HG03354 (cell line): ENCODE results near the gene PDZD2.
"Not testable (repeated sequence)": the region's sequence is repeated elsewhere in the genome, so short reads cannot be mapped to it uniquely, and the experiment has no call there.

Source experiments
- ATAC-seq: cut with Tn5 transposase; IDR thresholded peaks from one replicate; pipeline ENCODE4 v1.9.1; 2021; ENCODE audit warnings: mild to moderate bottlenecking; ENCODE audit not compliant: unreplicated experiment, poor library complexity, severe bottlenecking

The PDZD2 gene

DNA sequence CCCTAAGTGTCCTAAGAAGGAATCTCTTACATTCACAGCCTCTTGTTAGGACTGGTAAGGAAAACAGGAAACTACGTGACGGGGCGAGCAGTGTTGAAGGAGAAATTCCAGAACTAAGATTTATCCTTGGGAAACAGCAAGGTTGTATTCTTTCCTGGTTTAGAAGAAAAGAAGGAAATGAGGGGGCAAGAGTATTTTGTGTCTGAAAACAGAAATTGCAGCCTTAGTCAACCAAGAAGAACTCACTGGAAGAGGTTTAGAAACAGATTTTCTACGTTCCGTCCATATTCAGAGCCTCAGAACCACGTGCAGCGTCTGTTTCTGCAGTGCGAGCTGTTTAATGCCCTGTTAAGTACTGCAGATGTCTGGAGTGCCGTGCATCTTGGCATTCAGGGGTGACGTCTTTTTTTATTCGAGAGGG lies 460.0 kb downstream of the PDZD2 start:
- no peak for ATAC-seq

DNA sequence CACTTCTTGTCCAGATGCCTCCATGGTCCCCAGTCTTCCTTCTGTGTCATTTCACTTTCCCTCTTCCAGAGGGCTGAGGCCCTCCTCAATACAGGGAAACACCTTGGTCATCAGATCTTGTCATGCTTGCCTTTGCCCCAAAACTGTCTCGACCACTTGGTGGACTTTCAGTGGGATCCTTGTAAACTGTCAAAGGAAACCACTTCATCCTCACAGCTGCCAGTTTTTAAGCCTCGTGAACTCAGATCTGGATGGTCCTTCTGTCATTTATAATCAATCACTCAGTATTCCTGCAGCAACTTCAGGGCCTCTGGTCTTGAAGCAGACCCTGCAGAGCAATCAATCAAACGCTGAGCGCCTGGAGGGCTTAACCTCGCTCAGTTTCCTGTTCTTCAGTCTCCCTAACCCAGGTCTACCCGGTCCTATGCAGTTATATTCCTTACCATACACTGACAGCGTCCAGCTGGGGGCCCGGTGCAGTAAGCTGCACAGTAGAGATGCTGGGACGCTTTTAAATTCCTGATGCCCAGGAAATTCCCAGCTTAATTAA lies 460.6 kb downstream of the PDZD2 start:
- ATAC-seq: no peak

DNA sequence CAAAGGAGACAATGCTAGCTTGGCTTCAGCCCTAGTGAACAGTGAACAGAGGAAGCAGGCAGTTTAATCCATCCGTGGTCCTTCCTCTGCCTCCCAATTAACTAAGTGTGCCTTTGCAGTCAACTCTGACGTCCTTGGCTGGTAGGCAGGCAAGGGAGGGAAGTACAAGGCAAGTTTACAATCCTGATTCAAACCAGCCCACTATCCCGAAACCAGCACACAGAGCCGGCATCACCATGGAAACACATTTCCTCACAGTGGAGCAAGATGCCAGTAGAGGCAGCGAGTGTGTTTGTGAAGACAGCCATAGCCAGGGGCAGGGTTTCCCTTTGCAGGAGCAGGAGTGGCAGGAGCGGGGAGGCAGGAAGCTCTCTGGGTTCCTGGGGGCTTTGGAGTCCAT lies 461.3 kb downstream of the PDZD2 start:
- no peak for ATAC-seq

DNA sequence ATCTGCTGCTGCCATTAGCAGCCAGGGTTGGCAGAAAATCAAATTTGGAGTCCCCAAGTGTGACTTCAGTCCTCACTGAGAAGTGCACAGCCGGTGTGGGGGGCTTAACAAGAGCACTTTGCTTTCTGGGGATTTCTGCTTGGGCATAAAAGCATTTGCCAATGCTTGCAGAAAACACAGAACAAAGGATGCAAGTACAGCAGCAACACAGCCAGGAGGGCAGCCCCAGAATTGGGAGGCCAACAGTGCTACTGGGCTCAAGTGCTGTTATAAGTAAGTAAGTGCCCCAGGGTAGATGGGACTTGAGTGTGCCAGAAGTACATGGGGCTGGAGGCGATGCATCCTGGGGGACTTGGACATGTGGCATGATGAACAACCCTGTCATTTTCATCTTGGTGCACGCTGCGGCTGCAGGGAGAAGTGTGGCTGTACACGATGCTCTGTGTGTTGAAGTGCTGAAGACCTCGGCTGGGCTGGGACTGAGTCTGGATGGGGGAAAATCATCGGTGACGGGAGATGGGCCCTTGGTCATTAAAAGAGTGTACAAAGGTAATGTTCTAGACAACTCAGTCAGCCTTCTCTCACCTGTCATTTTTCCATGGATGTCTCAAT lies 461.9 kb downstream of the PDZD2 start:
- ATAC-seq: no peak

DNA sequence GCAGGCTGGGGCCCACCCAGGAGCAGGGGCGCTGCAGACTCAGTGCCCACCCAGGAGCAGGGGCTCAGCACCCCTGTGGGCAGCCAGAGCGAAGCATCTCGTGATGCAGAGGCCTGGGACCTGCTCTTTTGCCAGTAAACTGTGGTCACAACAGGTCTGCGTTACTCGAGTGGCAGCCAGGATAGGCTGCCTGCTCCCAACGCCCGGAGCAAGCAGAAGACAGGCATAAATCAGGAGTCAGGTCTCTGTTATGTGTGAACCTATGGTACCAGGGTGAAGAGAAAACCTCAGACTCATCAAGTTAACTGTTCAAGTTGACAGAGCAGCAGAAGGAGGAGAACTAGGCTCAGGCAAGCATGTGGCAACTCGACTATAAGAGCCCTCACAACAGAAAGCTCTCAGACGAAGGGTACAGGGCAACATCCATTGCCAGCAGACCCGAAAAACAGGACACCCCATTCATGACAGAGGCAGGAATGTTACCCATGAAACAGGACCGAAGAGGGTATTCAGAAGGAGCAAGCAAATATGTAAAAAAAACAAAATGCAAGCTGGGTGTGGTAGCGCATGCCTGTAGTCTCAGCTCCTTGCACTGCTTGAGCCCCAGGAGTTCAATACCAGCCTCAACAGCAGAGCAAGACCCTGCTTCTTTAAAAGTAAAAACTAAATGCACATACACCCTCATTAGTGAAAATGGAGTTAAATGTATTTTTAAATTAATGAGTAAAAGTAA lies 463.5 kb downstream of the PDZD2 start:
- no peak for ATAC-seq

DNA sequence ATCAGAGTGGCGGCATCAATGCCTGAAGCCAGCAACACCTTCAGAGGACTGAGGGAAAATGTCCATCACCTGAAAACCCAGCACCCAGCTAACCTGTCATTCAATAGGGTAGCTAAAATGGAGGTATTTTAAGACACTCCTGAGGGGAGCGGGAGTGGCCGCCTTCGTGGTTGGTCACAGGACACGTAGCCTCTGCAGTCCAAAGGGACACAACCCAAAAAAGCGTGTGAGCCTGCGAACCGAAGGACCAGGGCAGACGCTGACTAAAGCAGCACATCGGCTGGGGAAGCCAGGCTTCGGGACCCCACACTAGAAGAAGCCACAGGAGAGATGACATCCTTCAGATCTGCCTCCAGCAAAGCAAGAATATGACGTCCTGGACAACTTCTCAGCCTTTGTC lies 464.6 kb downstream of the PDZD2 start:
- no peak for ATAC-seq

DNA sequence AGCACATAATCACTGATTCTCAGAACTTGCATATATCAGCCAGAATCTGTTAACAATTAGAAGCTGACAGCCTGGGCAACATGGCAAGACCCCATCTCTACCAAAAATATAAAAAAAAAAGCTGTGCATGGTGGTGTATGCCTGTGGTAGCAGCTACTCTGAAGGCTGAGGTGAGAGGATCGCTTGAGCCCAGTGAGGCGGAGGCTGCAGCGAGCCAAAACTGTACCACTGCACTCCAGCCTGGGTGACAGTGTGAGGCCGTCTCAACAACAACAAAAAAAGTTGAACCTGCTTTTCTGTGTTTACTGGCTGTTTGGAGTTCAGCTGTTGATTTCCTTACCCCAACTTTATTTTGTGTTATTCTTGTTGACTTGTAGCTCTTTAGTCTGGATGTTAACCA lies 468.4 kb downstream of the PDZD2 start:
- ATAC-seq: no peak

DNA sequence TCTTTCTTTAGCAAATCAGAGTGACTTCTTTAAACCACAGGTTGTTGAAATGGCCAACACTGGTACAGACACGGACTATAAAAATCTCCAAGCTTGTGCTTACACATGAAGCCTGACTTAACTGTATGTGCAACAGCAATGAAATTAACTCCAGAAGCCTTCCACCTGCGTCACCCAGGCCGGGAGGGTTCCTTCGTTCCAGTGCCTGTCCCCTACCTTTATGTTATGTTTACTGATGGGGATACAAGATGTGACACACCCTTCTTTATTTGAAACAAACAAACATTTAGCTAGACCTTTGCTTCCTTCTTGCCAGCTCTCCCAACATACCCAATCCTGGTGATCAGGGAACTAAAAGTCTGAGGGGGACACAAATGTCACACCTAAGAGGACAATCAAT lies 469.2 kb downstream of the PDZD2 start:
- ATAC-seq: no peak

DNA sequence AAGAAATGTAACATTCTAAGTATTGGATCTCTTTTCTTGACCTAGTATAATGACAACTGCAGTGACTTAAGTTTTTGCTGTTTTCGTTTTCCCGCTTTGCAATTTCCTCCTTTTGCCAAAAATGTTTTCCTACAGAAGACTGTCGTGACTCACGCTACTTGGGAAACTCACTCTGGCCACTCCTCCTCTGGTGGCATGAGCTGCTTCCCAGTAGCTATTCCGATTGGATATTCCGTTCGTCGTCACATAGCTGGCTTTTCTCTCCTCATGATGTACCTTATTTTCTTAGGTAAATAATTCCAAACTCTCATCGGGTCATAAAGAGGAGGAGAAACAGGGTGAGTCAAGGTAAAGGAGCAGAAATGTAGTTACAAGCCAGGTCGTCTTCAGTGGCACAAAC lies 470.3 kb downstream of the PDZD2 start:
- ATAC-seq: no peak

DNA sequence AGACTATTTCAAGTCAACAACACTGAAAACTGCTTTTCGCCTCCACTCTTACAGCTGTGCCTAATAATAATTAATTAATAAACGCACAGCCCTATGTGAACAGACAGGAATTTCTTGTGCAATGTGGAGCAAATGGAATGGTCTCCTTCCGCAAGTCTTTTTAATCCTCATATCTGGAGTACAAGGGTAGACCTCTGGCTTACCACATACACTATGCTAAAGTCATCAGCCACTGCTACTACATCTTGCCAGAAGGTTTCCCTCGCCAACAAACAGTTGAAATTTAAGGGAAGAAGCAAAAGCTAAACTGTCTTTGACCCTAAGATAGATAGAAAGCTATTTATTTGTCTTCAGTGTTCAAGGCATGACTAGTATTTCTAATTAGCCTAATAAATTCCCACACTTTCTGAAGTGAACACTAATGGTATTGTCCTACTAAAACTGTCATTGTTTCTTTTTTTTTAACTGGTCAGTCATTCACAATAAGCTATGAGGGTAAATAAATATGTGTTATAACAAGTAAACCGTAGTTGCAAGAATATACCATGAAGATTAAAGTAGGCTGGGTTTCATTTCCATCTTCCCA lies 471.3 kb downstream of the PDZD2 start:
- no peak for ATAC-seq

DNA sequence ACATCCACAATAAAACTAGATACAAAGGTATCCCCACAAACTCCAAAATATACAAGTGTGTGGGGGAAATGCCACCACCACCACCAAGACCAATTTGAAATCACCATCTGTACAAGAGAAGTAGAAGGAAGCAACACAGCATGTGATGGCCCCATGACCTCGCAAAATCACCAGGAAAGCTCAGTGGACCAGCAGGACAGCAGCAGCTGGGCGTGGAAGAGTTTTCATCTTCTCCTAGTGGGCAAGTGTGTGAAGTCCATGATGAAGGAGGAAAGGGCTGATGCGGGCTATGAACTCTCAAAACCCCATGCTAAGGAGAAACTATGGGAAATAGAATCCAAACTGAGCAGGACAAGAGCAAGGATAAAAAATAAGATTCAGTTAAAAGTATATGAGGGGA lies 477.1 kb downstream of the PDZD2 start:
- ATAC-seq: no peak

DNA sequence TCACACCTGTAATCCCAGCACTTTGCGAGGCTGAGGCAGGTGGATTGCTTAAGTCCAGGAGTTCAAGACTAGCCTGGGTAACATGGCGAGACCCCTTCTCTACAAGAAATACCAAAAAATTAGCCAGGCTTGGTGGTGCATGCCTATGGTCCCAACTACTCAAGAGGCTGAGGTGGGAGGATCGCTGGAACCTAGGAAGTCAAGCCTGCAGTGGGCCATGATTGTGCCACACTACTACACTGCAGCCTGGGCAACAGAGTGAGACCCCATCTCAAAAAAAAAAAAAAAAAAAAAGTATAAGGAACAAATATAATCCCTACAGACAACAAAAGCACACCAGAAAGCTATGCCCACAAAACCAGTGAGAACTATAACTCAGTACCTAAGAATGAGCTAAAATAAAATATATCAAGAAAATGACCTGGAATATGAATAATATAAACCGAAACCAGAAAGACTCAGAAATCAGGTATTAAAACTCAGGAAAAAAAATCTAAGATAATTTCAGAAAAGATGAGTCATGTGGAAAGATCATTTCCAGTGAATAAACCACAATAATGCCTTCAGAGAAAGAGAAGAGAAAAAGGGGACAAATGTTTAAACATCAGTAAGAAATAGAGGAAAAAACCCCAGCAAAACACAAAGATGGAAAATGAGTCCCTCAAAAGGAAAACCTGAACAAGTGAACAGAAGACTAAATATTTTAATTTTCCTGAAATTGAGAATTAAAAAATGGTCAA lies 477.8 kb downstream of the PDZD2 start:
- no peak for ATAC-seq

DNA sequence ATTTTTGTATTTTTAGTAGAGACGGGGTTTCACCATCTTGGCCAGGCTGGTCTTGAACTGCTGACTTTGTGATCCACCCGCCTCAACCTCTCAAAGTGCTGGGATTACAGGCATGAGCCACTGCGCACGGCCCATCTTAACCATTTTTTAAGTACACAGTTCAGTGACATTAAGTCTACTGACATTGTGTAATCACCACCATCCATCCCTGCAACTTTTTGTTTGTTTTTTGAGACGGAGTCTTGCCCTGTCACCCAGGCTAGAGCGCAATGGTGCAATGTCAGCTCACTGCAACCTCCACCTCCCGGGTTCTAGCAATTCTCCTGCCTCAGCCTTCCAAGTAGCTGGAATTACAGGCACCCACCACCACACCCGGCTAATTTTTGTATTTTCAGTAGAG lies 480.0 kb downstream of the PDZD2 start:
- not testable (repeated sequence) for ATAC-seq

DNA sequence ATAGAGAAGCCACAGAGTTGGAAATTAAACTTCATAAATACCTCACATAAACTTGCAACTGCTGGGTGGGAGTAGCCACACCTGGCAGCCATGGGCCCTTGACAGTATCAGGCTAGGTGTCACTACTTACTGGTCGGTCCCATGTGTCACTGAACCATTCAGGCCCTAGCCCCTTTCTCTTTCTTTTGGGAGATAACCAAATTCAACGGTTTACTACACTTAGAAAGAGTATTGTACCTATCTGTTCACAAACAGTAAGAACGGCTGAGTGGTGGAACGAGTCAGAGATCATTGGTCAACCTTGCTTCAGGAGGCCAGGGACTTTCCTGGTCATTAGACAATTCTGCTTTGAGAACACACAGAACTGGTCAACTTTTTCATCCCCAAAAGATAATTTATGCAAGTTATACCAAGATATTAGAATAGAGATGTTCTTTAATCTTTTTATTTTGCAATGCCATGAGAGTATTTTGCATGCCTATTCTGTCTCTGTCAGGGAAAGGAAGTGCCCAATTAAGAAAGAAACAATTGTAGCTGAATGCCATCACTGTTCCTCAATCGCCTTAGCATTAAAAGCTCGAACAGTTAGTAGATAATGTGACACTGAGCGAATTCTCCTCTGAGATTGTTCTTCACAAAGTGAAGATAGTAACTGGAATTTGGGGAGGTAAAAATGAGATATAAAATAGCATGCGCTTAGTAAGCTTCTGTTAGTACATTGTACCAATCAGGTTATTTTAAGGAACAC lies 484.3 kb downstream of the PDZD2 start:
- ATAC-seq: no peak

DNA sequence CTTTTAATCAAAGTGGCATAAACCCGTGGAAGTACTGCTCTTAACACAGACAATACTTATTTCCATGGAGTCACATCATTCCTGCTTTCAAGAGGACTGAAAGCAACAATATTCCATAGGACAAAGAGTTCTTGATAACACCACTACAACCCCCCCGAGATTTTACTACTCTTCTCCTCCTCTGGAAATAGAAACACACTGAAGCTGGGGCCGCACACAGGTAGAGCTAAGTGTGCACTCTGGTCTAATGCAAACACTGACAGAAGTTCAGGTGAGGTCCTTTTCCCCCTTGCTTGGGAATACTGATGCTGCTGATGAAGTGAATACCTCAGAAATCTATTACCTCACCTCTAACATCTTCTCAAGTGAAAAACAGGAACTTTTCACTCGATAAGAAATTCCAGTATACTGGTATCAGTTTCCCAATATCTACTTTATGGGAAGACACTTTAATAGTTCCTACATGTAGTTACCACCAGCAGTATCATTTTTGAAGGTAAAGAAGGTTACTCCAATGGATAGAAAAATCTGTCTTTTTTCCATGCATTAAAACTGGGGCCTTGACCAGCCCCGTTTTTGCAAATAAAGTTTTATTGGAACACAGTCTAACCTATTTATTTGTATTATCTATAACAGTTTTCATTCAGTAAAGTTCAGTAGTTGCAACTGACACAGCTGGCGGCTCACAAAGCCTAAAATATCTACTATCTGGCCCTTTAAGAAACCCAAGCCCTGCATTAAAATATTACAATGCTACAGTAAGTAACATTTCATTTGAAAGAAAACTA lies 485.2 kb downstream of the PDZD2 start:
- no peak for ATAC-seq

DNA sequence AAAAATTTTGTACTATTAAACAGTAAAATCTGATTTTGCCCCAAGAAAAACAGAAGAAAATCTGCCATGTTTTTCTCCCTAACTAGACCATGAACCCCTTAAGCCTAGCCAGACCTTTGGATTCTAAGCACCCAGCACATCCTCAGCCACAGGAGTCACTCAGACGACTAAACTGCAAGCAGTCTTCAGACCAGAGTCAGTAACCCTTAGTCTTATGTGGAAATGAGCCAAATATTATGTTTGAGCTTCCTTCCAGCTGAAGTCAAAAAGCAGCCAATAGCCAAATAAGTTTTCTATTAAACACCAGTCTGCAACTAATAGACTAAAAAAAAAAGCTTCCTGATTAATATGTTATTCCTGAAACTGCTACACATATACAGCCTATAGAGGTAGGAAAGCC lies 487.8 kb downstream of the PDZD2 start:
- no peak for ATAC-seq

DNA sequence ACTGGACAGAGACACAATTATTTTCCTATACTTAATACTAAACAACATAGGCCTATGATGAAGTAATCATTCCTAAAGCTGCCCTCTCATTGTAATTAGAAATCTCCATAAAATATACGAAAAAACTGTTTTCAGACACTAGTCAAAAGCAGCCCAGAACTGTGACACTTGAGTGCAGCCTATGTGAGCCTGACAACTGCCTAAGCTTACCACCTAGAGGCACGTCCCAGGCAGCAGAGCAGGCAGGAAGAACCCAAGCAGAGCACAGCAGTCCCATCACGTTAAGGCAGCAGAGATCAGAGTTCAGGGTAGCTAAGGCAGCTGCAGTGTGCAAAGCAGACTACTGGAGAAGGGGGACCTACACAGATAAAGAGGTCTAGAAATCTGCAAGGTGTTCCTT lies 488.8 kb downstream of the PDZD2 start:
- no peak for ATAC-seq

DNA sequence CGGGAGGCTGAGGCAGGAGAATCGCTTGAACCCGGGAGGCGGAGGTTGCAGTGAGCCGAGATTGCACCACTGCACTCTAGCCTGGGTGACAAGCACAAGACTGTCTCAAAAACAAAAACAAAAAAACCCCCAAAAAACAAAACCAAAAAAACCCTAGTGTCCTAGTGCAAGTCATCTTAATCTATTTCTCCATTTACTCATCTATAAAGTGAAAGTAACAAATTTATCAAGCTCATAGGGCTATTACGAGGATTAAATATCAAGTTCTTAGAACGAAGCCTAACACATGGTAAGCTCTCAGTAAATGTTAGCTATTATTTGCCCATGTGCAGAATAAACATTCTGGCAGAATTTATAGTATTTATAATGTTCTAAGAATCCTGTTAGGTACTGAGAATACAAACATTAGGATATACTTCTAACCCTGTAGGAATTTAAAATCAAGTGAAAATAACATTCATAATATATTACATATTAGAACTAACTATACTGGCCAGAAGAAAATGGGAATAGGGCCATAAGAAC lies 490.2 kb downstream of the PDZD2 start:
- ATAC-seq: no peak

DNA sequence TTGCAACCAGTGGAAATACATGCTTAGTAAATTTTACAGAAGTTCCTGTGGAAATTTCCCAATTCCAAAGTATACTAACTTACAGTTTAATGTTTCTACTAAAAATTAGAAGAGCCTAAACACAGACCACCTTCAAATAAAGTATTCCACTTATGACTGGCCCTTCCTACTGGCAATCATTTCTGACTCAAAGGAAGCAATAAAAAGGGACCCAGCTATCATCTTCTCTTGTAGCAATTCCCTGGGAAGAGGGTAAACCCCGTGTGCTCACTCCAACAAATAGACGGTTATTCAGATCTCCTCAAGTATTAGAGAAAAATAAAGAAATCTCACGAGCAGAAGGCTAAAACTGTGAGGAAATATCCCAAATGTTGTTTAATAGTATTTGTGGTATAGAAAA lies 491.9 kb downstream of the PDZD2 start:
- ATAC-seq: no peak
